Natural killer cell (primary cell): Measurements from ENCODE around the gene CDX2. TPM values are rescaled to one million over a fixed set of nuclear protein-coding genes. Genes with fewer than 3 reads are reported as not detected.

Experiments used
- ATAC-seq, 3 donors: fragments of 150-1000 bp in 2 of 3; fragments of 200-7000 bp in 1 of 3; cut with Tn5 transposase; 1 replicate in 1 of 3; 2 replicates in 2 of 3; pipeline ENCODE4 v1.10.0; 2021; ENCODE audit warnings: mild to moderate bottlenecking in 2 of 3, moderate library complexity in 2 of 3
- DNase-seq, 2 donors: peaks; one replicate each; pipeline versions ENCODE4 v3.0.0 to v3.0.0-alpha.2; 2013 to 2021; ENCODE audit warnings: mixed read lengths in 1 of 2
- H3K27ac ChIP-seq: one replicate; pipeline ENCODE4 v1.5.1; 2013; ENCODE audit warnings: mild to moderate bottlenecking, low read length
- H3K27me3 ChIP-seq: one replicate; pipeline ENCODE4 v1.6.1; 2013; ENCODE audit warnings: low read length; ENCODE audit not compliant: control insufficient read depth, insufficient read depth
- H3K36me3 ChIP-seq: one replicate; pipeline ENCODE4 v1.6.1; 2013; ENCODE audit warnings: low read length; ENCODE audit not compliant: control insufficient read depth, insufficient read depth
- H3K4me1 ChIP-seq: one replicate; pipeline ENCODE4 v1.6.1; 2013; ENCODE audit warnings: low read length; ENCODE audit not compliant: control insufficient read depth, insufficient read depth
- H3K4me3 ChIP-seq: one replicate; pipeline ENCODE4 v1.5.1; 2013; ENCODE audit warnings: low read length
- H3K9me3 ChIP-seq: one replicate; pipeline ENCODE4 v1.6.1; 2013; ENCODE audit warnings: low read length; ENCODE audit not compliant: control insufficient read depth, insufficient read depth
- H3K27ac Mint-ChIP-seq, 2 donors: one replicate each; pipeline ENCODE4 v1.8.0; 2022; ENCODE audit warnings: mild to moderate bottlenecking in 2 of 2, mixed read lengths in 2 of 2, moderate library complexity in 1 of 2
- H3K27me3 Mint-ChIP-seq, 2 donors: one replicate each; pipeline ENCODE4 v1.8.0; 2022; ENCODE audit warnings: low read depth in 2 of 2, mixed read lengths in 2 of 2
- H3K36me3 Mint-ChIP-seq: one replicate; pipeline ENCODE4 v1.8.0; 2022; ENCODE audit warnings: mixed read lengths
- H3K4me1 Mint-ChIP-seq, 2 donors: one replicate each; pipeline ENCODE4 v1.8.0; 2022; ENCODE audit warnings: mixed read lengths in 2 of 2
- H3K4me3 Mint-ChIP-seq: one replicate; pipeline ENCODE4 v1.8.0; 2022; ENCODE audit warnings: mild to moderate bottlenecking, moderate library complexity, mixed read lengths
- H3K9me3 Mint-ChIP-seq, 2 donors: one replicate each; pipeline ENCODE4 v1.8.0; 2022; ENCODE audit warnings: mixed read lengths in 2 of 2
- WGBS: methylation state at CpG from one replicate; pipeline ENCODE4 v1.1.7; 2013; ENCODE audit warnings: missing lambda C conversion rate; ENCODE audit not compliant: insufficient coverage; 5-methylcytosine and 5-hydroxymethylcytosine counted together
- intact Hi-C: fragments of 100-400 bp; cut with micrococcal nuclease; formaldehyde crosslinking; loops from one replicate; pipeline ENCODE4 v1.14.2; 2022
- total RNA-seq, 4 donors: library from RNA; stranded (reverse); fragments of 120-200 nt in 1 of 4; gene quantifications; one replicate each; pipeline versions ENCODE4 v1.2.3 to v1.2.4, GENCODE V29; 2013 to 2022
- TF ChIP-seq, protein P1 (sequence below): fragments of 200-600 bp; IDR thresholded peaks from one replicate; pipeline ENCODE4 v1.8.0; 2022; ENCODE audit warnings: antibody characterized with exemption

CDX2 gene
- total RNA-seq, 3 donors from 2014 or later (not counting 1 experiment from before 2014, with no cell fraction given): not detected

DNA sequence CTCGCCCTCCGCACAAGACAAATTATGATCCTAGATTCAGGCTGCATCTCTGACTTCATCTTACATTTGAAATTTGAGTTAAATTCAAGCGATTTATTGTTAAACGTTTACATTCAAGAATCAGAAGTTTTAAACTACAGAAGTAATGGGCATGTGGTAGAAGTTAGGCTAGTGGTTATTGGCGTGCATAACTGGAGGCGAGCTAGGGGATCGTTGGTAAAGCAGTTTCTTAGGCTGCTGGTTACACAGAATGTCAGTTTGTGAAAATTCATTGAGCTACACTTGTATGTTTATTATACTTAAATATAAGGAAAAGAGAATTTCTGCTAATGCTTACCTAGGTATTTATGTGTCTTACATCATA lies 733 bp upstream of the CDX2 start:
- DNase-seq (no peak), ATAC-seq (no peak)
- Mint-ChIP-seq H3K4me1 (peaks cover 5 to 6% of the 10 kb centered on the region in 2 donors), H3K36me3 (no peaks in the 10 kb centered on the region), H3K9me3 (no peaks in the 10 kb centered on the region), H3K27me3 (peaks cover 63 to 73% of the 10 kb centered on the region in 2 donors), H3K4me3 (no peak overlapping the region), H3K27ac (no peak overlapping the region)
- peaks cover 9% of the 10 kb centered on the region for H3K4me1 ChIP-seq
- H3K4me3 ChIP-seq: no peak overlapping the region
- 22% methylated on average over 7 of the region's 7 CpGs for WGBS
- H3K36me3 ChIP-seq: no peaks in the 10 kb centered on the region
- peaks cover 51% of the 10 kb centered on the region for H3K27me3 ChIP-seq
- H3K27ac ChIP-seq: no peak overlapping the region
- TF ChIP-seq, protein P1, sequence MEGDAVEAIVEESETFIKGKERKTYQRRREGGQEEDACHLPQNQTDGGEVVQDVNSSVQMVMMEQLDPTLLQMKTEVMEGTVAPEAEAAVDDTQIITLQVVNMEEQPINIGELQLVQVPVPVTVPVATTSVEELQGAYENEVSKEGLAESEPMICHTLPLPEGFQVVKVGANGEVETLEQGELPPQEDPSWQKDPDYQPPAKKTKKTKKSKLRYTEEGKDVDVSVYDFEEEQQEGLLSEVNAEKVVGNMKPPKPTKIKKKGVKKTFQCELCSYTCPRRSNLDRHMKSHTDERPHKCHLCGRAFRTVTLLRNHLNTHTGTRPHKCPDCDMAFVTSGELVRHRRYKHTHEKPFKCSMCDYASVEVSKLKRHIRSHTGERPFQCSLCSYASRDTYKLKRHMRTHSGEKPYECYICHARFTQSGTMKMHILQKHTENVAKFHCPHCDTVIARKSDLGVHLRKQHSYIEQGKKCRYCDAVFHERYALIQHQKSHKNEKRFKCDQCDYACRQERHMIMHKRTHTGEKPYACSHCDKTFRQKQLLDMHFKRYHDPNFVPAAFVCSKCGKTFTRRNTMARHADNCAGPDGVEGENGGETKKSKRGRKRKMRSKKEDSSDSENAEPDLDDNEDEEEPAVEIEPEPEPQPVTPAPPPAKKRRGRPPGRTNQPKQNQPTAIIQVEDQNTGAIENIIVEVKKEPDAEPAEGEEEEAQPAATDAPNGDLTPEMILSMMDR: no peak
- intact Hi-C loops: no loop called here
- no peaks in the 10 kb centered on the region for H3K9me3 ChIP-seq

DNA sequence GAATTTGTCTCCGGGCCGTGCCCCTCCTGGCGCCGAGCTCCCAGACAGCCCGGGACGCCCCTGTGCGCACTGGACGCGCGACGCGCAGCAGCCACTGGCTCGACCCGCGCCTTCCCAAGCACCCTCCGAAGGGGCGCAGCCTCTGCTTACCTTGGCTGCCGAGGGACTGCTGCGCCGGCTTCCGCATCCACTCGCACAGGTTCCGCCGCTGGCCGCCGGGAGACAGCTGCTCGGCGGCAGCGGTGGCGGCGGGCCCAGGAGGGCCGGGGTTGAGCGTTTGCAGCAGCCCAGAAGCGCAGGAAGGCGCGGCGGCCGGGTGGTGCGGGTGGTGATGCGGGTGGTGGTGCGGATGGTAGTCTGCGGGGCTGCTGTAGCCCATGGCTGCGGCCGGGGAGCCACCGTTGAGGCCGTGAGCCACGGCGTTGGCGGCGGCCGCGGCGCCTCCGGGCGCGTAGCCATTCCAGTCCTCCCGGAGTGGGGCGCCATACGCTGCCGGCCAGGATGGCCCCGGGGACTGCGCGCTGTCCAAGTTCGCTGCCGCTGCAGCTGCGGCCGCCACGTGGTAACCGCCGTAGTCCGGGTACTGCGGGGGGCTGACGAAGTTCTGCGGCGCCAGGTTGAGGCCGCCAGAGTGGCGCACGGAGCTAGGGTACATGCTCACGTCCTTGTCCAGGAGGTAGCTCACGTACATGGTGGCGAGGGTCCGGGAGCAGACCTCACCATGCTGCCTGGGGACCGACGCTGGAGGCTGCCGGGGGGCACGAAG lies 616 bp downstream of the CDX2 start:
- H3K27ac ChIP-seq: no peak overlapping the region
- Mint-ChIP-seq H3K27me3 (peaks cover 61 to 68% of the 10 kb centered on the region in 2 donors), H3K27ac (no peak overlapping the region), H3K4me1 (peaks cover 5 to 6% of the 10 kb centered on the region in 2 donors), H3K9me3 (no peaks in the 10 kb centered on the region), H3K36me3 (no peaks in the 10 kb centered on the region), H3K4me3 (no peak overlapping the region)
- TF ChIP-seq, protein P1: no peak
- no peak overlapping the region for H3K4me3 ChIP-seq
- intact Hi-C loops: no loop called here
- ATAC-seq (no peak), DNase-seq (no peak)
- 2% methylated on average over 86 of the region's 86 CpGs for WGBS
- H3K9me3 ChIP-seq: no peaks in the 10 kb centered on the region
- H3K27me3 ChIP-seq: peaks cover 52% of the 10 kb centered on the region
- no peaks in the 10 kb centered on the region for H3K36me3 ChIP-seq
- H3K4me1 ChIP-seq: peaks cover 9% of the 10 kb centered on the region

DNA sequence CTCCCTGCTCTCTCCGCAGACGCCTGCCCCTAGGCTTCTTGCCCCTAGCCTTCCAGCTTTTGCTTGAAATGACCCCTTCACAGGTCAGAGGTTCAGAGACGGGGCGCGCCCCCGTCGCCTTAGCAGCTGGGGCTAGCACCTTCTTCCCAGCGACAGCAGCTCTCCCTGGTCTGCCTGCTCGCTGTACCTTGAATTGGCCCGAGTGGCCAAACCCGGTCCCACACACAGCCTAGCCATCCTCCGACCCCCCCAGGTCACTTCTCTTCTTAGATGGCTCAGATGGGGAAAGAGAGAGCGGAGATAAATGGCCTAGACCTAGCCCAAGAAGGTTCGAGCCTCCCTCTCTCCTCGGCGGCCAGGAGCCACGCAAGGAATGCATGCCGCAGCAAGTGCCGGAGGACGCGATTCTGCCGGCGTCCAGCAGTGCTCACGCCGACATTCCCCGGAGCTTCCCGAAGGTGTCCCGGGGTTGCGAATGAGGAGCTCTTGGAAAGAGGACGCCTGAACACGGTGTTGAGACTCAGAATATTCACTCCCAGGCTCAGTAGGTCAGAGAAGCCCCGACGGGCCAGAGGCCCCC lies 1.3 kb downstream of the CDX2 start:
- ATAC-seq (no peak), DNase-seq (no peak)
- Histone ChIP-seq H3K27ac (no peak overlapping the region), H3K9me3 (no peaks in the 10 kb centered on the region), H3K4me1 (peaks cover 9% of the 10 kb centered on the region), H3K4me3 (no peak overlapping the region), H3K36me3 (no peaks in the 10 kb centered on the region), H3K27me3 (peaks cover 54% of the 10 kb centered on the region)
- no peaks in the 10 kb centered on the region for H3K36me3 Mint-ChIP-seq
- TF ChIP-seq, protein P1: no peak
- H3K27ac Mint-ChIP-seq: no peak overlapping the region
- peaks cover 55 to 68% of the 10 kb centered on the region in 2 donors for H3K27me3 Mint-ChIP-seq
- 8% methylated on average over 33 of the region's 33 CpGs for WGBS
- no peaks in the 10 kb centered on the region for H3K9me3 Mint-ChIP-seq
- peaks cover 5 to 6% of the 10 kb centered on the region in 2 donors for H3K4me1 Mint-ChIP-seq
- no peak overlapping the region for H3K4me3 Mint-ChIP-seq
- intact Hi-C loops: no loop called here
